NB4 (cell line): ENCODE results near the gene CARMIL1.

ENCODE experiments used
- CTCF ChIP-seq: IDR thresholded peaks from one replicate; pipeline ENCODE4 v1.5.1; 2012; ENCODE audit warnings: low read depth, low read length
- POLR2A ChIP-seq: IDR thresholded peaks from 2 replicates; pipeline ENCODE4 v1.6.1; 2011; ENCODE audit warnings: mild to moderate bottlenecking; ENCODE audit not compliant: insufficient read length; ENCODE audit errors: extremely low read depth

GRCh38 chr6:25414755-25415154 is 135.6 kb downstream of the CARMIL1 start:
- TF ChIP-seq POLR2A = no peak
- TF ChIP-seq CTCF = no peak
